Measurements from ENCODE around the gene NKD2. TPM values are rescaled to one million over a fixed set of nuclear protein-coding genes. Genes with fewer than 3 reads are reported as not detected.

NKD2 gene
- total and polyA plus RNA-seq, 9 of the 15 experiments (the other 6 are each of a cell fraction or from before 2014, with no cell fraction given): 0.09 to 0.64 (median 0.27) TPM; not detected in 5

DNA sequence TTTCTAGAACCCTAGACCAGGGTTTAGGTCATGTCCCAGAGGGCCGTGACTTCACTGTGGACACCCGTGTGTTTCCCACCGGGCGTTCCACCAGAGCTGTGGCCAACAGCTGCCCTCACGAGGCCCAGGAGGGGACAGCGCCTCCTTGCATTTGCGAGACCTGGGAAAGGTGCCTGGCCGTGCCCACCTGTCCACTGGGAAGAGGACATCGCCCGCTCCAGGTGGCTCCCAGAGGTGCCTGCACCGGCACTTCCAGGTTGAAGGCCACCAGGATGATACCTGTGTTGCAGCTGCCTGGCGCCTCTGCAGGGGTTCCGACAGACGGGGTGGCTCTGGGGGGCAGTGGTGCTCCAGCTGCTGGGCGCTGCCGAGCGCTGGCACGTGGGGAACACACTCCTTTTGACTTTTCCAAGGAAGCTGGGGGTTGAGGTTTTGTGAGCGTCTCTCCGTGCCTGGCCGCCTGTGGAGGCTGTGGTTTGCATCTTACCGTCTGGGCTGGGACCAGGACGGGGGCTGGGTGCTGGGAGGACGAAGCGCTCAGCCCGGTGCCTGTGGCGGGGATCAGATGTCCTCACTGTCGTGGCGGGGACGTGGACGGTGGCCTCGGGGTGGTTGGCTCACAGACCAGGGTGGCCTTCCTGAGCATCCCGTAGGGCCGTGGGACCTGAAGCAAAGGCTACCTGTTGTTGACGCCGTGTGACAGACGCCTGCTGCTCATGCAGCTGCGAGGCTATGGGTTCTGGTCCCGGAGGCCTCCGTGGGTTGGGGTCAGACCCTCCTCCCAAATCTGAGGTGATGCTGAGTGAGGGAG is 19.2 kb downstream of the NKD2 start:
- in situ Hi-C loops (cut with MboI) (loop anchor here (10.0 kb wide), 1 partner anchor 117 kb away; no protein-coding TSS in a partner anchor), intact Hi-C loops (cut with micrococcal nuclease) (no loop called here)
- TF ChIP-seq SREBF2 (CRISPR knock-in tag; IDR thresholded peaks at IDR 0.05) (no peak), ELF4 (CRISPR knock-in tag; IDR thresholded peaks at IDR 0.05) (no peak), CBX1 (IDR thresholded peaks at IDR 0.05; ENCODE audit: low read depth) (no peak), ZNF830 (CRISPR knock-in tag; IDR thresholded peaks at IDR 0.05) (no peak), TCF7 (IDR thresholded peaks at IDR 0.05; ENCODE audit: borderline replicate concordance) (no peak)
- TF ChIP-seq, protein P1, sequence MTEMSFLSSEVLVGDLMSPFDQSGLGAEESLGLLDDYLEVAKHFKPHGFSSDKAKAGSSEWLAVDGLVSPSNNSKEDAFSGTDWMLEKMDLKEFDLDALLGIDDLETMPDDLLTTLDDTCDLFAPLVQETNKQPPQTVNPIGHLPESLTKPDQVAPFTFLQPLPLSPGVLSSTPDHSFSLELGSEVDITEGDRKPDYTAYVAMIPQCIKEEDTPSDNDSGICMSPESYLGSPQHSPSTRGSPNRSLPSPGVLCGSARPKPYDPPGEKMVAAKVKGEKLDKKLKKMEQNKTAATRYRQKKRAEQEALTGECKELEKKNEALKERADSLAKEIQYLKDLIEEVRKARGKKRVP (CRISPR knock-in tag; IDR thresholded peaks at IDR 0.05): no peak
- 12% methylated on average over 40 of the region's 40 CpGs for WGBS (ENCODE audit: insufficient coverage, low coverage, missing lambda C conversion rate)
- Histone ChIP-seq H3K9ac (ENCODE audit: insufficient read depth in 1 of 2, low read depth in 2 of 2, low read length in 2 of 2) (no peak overlapping the region), H3K4me1 (replicated peaks in 1 of 2; ENCODE audit: control insufficient read depth in 2 of 2, insufficient read depth in 2 of 2, low read length in 2 of 2) (peaks cover 0 to 9% of the 10 kb centered on the region in 2 experiments; a peak in 1 of 5 replicates), H3K9me1 (ENCODE audit: control insufficient read depth, insufficient read depth, low read length) (no peaks in the 10 kb centered on the region), H3K79me2 (ENCODE audit: control insufficient read depth, insufficient read depth, low read length) (no peaks in the 10 kb centered on the region), H4K20me1 (replicated peaks; ENCODE audit: control insufficient read depth, insufficient read depth, low read length) (peaks cover 14% of the 10 kb centered on the region), H3K27me3 (ENCODE audit: control insufficient read depth in 2 of 2, insufficient read depth in 2 of 2, low read length in 2 of 2) (peaks cover 19 to 61% of the 10 kb centered on the region in 2 experiments; a peak in 4 of 5 replicates), H3K4me3 (no peak overlapping the region), H3K27ac (ENCODE audit: extremely low read depth, low read depth, low read length) (no peak overlapping the region), H3K4me2 (ENCODE audit: insufficient read depth, low read length) (no peak overlapping the region), H3K9me3 (replicated peaks; ENCODE audit: control insufficient read depth, insufficient read depth, low read depth, low read length) (no peaks in the 10 kb centered on the region), H2AFZ (ENCODE audit: low read depth, low read length) (no peak overlapping the region), H3K36me3 (ENCODE audit: control insufficient read depth, insufficient read depth, low read length) (no peaks in the 10 kb centered on the region)
- CTCF ChIA-PET (ENCODE audit: low intra/inter-chr PET ratio): no interaction called here
- BruUV-seq (replicated peaks): no TSS peak
- FAIRE-seq (no peak), ATAC-seq (no peak), DNase-seq (ENCODE audit: extremely low read depth in 1 of 4, low spot score in 3 of 4) (no peak)
- POLR2A ChIA-PET: interaction anchor here (1.1 kb wide), 1 partner anchor 15 kb away, joined by 4 read pairs; no protein-coding TSS in a partner anchor

Data from K562 (cell line).